HFFc6 (cell line): ENCODE results near the gene TMEM134. TPM values are rescaled to one million over a fixed set of nuclear protein-coding genes. Genes with fewer than 3 reads are reported as not detected.
"Not testable (repeated sequence)": the region's sequence is repeated elsewhere in the genome, so short reads cannot be mapped to it uniquely, and the experiment has no call there.

ENCODE experiments used
- DNase-seq: peaks from one replicate; pipeline ENCODE4 v3.0.0-alpha.2; 2018
- H3K27ac Mint-ChIP-seq: 2 replicates; pipeline ENCODE4 v1.8.0; 2020; ENCODE audit warnings: mild to moderate bottlenecking, mixed read lengths
- H3K27me3 Mint-ChIP-seq: 2 replicates; pipeline ENCODE4 v1.8.0; 2021; ENCODE audit warnings: mild to moderate bottlenecking, moderate library complexity, mixed read lengths; ENCODE audit not compliant: insufficient read depth
- H3K36me3 Mint-ChIP-seq: 2 replicates; pipeline ENCODE4 v1.8.0; 2021; ENCODE audit warnings: low read depth, mixed read lengths
- H3K4me1 Mint-ChIP-seq: 2 replicates; pipeline ENCODE4 v1.8.0; 2020; ENCODE audit warnings: low read depth, mixed read lengths
- H3K4me3 Mint-ChIP-seq: 2 replicates; pipeline ENCODE4 v1.8.0; 2020; ENCODE audit warnings: mild to moderate bottlenecking, moderate library complexity, mixed read lengths
- H3K9me3 Mint-ChIP-seq: 2 replicates; pipeline ENCODE4 v1.8.0; 2020; ENCODE audit warnings: mild to moderate bottlenecking, mixed read lengths
- total RNA-seq, 6 experiments: library from RNA; stranded (reverse); fragmentation: NEBNext Ultra II Directional; extraction: Animal tissue kit (Norgen Biotek cat#: 25700); gene quantifications; 2 replicates in 1 of 6; 3 replicates in 5 of 6; pipeline ENCODE4 v1.2.3, GENCODE V29; 2021
- TF ChIP-seq, protein P1 (sequence below): fragments of 200-600 bp; sonication (generic); IDR thresholded peaks from 2 replicates; pipeline ENCODE4 v1.5.0; 2021; ENCODE audit warnings: antibody characterized with exemption, mild to moderate bottlenecking

The TMEM134 gene
- total RNA-seq, 6 experiments from 2014 or later: 28.5 to 43.7 (median 32.2) TPM

DNA sequence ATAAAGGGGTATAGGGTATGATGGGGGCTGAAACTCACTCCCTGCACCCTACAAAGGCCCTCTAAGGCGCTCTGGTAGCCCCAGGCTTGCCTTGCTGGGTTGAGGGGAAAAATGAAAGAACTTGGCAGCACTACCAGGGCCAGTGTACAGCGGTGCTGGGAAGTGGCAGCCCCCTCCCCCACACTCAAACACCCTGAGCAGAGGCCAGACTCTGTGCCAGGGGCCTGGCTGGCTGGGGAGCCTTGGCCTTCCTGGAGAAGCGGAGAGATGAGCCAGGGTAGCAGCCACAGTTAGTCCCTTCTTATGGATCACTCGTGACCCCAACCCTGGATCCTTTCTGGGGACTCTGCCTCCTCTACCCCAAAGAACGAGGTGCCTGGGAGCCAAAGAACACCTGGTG, 2.7 kb downstream of the TMEM134 start:
- H3K4me1 Mint-ChIP-seq: peaks cover 12% of the 10 kb centered on the region; the same call in 1 of the 2 replicates
- TF ChIP-seq, protein P1, sequence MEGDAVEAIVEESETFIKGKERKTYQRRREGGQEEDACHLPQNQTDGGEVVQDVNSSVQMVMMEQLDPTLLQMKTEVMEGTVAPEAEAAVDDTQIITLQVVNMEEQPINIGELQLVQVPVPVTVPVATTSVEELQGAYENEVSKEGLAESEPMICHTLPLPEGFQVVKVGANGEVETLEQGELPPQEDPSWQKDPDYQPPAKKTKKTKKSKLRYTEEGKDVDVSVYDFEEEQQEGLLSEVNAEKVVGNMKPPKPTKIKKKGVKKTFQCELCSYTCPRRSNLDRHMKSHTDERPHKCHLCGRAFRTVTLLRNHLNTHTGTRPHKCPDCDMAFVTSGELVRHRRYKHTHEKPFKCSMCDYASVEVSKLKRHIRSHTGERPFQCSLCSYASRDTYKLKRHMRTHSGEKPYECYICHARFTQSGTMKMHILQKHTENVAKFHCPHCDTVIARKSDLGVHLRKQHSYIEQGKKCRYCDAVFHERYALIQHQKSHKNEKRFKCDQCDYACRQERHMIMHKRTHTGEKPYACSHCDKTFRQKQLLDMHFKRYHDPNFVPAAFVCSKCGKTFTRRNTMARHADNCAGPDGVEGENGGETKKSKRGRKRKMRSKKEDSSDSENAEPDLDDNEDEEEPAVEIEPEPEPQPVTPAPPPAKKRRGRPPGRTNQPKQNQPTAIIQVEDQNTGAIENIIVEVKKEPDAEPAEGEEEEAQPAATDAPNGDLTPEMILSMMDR: no peak
- no peak overlapping the region for H3K27ac Mint-ChIP-seq
- no peak for DNase-seq
- no peak overlapping the region for H3K4me3 Mint-ChIP-seq
- H3K36me3 Mint-ChIP-seq: peaks cover 4% of the 10 kb centered on the region; the same call in 1 of the 2 replicates
- no peaks in the 10 kb centered on the region for H3K9me3 Mint-ChIP-seq
- no peaks in the 10 kb centered on the region; the same call in 1 of the 2 replicates for H3K27me3 Mint-ChIP-seq

- H3K27me3 Mint-ChIP-seq, H3K36me3 Mint-ChIP-seq, H3K9me3 Mint-ChIP-seq: not testable (repeated sequence)
- peak overlapping the region; percentile 84 for H3K4me3 Mint-ChIP-seq
- peak overlapping the region; percentile 69 for H3K27ac Mint-ChIP-seq
- H3K4me1 Mint-ChIP-seq: peaks cover 12% of the 10 kb centered on the region; the same call in 1 of the 2 replicates
- DNase-seq: peak; percentile 15
These were observed 3.5 kb downstream of the TMEM134 start for GRCh38 chr11:67465530-67465929.

DNA sequence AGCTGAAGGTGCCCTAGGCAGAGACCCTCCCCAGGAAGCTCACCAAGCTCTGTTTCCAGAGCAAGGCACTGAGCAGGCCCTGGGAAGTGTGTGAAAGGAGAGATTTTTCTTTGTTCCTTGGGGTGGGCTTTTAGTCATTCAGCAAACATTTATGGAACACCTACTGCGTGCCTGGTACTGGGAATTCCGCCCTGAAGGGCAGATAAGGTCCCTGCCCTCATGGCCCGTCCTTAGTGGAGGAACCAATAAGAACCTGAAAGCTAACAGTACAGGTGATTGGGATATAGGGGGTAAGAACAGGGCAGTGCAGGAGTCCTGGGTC, 3.9 kb downstream of the TMEM134 start:
- Mint-ChIP-seq H3K27ac (peak overlapping the region; percentile 69), H3K27me3 (peaks cover 2% of the 10 kb centered on the region; the same call in 1 of the 2 replicates), H3K4me1 (peaks cover 12% of the 10 kb centered on the region; the same call in 1 of the 2 replicates), H3K4me3 (peak overlapping the region; percentile 84), H3K36me3 (peaks cover 4% of the 10 kb centered on the region; the same call in 1 of the 2 replicates), H3K9me3 (no peaks in the 10 kb centered on the region)
- TF ChIP-seq, protein P1: no peak
- no peak for DNase-seq

GRCh38 chr11:67464411-67465188, 4.5 kb downstream of the TMEM134 start:
- peak overlapping the region; percentile 69 for H3K27ac Mint-ChIP-seq
- H3K4me3 Mint-ChIP-seq: peak overlapping the region; percentile 84
- peaks cover 4% of the 10 kb centered on the region; the same call in 1 of the 2 replicates for H3K36me3 Mint-ChIP-seq
- TF ChIP-seq, protein P1: peak; percentile 17; the same call in 1 of the 2 replicates
- no peaks in the 10 kb centered on the region for H3K9me3 Mint-ChIP-seq
- peak; percentile 70 for DNase-seq
- H3K27me3 Mint-ChIP-seq: peaks cover 2% of the 10 kb centered on the region; the same call in 1 of the 2 replicates
- H3K4me1 Mint-ChIP-seq: peaks cover 12% of the 10 kb centered on the region; the same call in 1 of the 2 replicates

GRCh38 chr11:67463680-67464410, 5.2 kb downstream of the TMEM134 start:
- H3K27ac Mint-ChIP-seq: peak overlapping the region; percentile 69
- peaks cover 2% of the 10 kb centered on the region; the same call in 1 of the 2 replicates for H3K27me3 Mint-ChIP-seq
- H3K4me1 Mint-ChIP-seq: peaks cover 12% of the 10 kb centered on the region; the same call in 1 of the 2 replicates
- TF ChIP-seq, protein P1: no peak
- H3K4me3 Mint-ChIP-seq: peak overlapping the region; percentile 84
- no peaks in the 10 kb centered on the region for H3K9me3 Mint-ChIP-seq
- DNase-seq: no peak
- peaks cover 4% of the 10 kb centered on the region; the same call in 1 of the 2 replicates for H3K36me3 Mint-ChIP-seq
